ENCODE results near the gene SHROOM3.

SHROOM3 gene

DNA sequence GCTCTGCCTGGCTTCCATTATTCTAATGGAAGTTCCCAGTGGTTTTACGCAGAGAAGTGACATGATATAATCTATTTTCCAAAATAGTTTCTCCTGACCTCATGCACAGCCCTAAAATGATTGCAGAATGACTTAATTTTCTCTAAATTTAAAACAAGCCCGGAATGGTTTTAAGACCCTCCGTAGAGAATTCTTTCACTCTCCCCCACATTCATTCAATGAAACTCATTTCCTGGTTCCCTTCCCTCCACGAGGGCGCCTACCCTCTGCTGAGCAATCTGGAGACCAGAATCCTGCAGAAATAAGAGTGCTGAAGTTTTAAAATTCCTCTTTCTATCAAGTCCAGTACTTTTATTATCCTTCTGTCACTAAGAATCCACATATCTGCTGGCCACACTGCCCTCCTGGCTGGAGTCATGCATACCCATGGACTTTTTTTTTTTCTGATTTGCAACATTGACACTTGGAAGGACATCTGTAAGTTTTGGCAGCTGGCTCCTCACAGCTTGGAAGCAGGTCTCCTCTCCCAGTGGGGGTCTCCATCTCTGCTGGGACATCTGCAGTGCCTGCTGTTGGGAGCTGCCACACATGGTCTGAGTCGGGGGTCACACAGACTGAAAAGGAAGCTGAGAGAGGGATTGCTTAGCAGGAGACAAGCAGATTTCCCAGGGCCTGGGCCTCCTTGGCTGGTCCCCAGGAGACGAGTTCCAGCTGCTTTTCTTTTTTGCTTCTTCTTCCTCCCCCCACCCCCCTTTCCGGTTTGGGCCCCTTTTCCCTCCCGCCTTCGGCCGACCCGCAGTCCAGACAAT lies 376.8 kb downstream of the SHROOM3 start:
- peak; percentile 64 to 66 for DNase-seq (ENCODE audit: low read depth in 2 of 2)
- H3K4me3 ChIP-seq (replicated peaks in 1 of 2; ENCODE audit: low read depth in 2 of 2, low read length in 2 of 2), result no peak overlapping the region
- TF ChIP-seq, protein P1, sequence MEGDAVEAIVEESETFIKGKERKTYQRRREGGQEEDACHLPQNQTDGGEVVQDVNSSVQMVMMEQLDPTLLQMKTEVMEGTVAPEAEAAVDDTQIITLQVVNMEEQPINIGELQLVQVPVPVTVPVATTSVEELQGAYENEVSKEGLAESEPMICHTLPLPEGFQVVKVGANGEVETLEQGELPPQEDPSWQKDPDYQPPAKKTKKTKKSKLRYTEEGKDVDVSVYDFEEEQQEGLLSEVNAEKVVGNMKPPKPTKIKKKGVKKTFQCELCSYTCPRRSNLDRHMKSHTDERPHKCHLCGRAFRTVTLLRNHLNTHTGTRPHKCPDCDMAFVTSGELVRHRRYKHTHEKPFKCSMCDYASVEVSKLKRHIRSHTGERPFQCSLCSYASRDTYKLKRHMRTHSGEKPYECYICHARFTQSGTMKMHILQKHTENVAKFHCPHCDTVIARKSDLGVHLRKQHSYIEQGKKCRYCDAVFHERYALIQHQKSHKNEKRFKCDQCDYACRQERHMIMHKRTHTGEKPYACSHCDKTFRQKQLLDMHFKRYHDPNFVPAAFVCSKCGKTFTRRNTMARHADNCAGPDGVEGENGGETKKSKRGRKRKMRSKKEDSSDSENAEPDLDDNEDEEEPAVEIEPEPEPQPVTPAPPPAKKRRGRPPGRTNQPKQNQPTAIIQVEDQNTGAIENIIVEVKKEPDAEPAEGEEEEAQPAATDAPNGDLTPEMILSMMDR (IDR thresholded peaks at IDR 0.05; ENCODE audit: low read depth, low read length), result no peak

DNA sequence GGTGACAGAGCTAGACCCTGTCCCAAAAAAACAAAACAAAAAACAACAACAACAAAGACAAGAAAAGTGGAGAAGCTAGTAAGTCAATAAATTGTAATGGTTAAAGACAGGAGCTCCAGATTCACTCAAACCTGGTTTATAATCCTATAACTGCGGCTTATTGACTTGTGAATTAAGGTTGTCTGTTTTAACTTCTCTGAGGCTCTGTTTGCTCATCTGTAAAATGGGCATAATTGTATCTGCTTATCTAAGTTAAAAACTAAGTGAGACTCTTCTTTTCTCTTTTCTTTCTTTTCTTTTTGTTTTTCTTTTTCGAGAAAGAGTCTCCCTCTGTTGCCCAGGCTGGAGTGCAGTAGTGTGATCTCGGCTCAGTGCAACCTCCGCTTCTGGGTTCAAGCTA lies 378.0 kb downstream of the SHROOM3 start:
- no peak for DNase-seq (ENCODE audit: low read depth in 2 of 2)
- TF ChIP-seq, protein P1 (IDR thresholded peaks at IDR 0.05; ENCODE audit: low read depth, low read length), result no peak
- H3K4me3 ChIP-seq (replicated peaks in 1 of 2; ENCODE audit: low read depth in 2 of 2, low read length in 2 of 2), result no peak overlapping the region

DNA sequence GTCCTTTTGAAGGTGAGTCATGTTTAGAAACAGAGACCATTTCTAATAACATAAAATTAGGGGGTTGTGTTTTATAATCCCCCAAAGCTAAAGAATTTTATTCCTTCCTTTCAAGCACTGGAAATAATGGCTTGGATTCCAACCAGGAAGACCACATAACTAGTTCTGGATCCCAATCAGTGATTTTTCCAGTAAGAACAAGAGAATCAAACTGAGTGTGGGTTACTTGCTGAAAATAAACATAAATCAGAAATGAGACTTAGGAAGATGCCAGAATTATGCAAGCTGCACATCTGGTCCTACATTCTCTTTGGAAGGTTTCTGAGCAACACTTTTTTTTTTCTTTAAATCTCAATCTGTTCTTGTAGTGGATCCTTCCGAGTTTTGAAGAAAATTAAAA lies 386.6 kb downstream of the SHROOM3 start:
- TF ChIP-seq, protein P1 (IDR thresholded peaks at IDR 0.05; ENCODE audit: low read depth, low read length), result no peak
- DNase-seq (ENCODE audit: low read depth in 2 of 2), result peak; percentile 24 to 29
- no peak overlapping the region for H3K4me3 ChIP-seq (replicated peaks in 1 of 2; ENCODE audit: low read depth in 2 of 2, low read length in 2 of 2)

DNA sequence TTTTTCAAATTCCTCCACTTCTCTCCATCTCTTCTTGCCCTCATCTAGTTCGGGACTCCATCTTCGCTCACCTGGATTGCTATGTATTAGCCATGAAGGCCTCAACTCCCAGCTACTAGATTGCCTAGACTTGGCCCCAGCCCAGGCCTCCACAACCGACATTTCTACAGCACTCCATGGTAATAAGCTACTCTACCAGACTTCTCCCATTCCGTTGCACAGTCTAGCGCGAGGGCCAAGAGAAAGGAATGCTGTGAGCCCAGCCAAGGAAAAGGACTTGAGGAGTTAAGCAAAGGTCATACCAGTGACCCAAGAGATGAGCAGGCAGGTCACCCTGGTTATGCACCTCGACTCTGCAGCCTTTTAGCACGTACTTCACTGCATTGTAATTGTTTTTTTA lies 387.3 kb downstream of the SHROOM3 start:
- no peak overlapping the region for H3K4me3 ChIP-seq (replicated peaks in 1 of 2; ENCODE audit: low read depth in 2 of 2, low read length in 2 of 2)
- no peak for DNase-seq (ENCODE audit: low read depth in 2 of 2)
- TF ChIP-seq, protein P1 (IDR thresholded peaks at IDR 0.05; ENCODE audit: low read depth, low read length), result no peak

DNA sequence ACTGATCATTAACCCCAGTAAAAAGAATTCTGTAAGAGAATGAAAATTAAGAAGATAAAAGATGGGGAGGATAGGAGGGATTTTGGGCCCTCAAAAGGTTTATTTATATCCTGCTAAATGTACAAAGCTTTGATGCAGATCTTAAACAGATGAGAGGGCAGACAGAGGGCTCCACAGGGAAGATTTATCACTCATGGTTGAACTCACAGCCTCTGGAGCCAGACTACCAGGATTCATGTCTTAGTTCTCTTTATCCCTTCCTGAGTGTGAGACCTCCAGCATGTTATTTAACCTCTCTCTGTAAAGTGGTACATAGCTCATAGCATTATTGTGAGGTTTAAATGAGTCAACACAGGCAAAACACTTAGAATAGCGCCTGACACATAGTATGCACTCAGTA lies 388.5 kb downstream of the SHROOM3 start:
- TF ChIP-seq, protein P1 (IDR thresholded peaks at IDR 0.05; ENCODE audit: low read depth, low read length), result no peak
- H3K4me3 ChIP-seq (replicated peaks in 1 of 2; ENCODE audit: low read depth in 2 of 2, low read length in 2 of 2), result no peak overlapping the region
- DNase-seq (ENCODE audit: low read depth in 2 of 2), result no peak

DNA sequence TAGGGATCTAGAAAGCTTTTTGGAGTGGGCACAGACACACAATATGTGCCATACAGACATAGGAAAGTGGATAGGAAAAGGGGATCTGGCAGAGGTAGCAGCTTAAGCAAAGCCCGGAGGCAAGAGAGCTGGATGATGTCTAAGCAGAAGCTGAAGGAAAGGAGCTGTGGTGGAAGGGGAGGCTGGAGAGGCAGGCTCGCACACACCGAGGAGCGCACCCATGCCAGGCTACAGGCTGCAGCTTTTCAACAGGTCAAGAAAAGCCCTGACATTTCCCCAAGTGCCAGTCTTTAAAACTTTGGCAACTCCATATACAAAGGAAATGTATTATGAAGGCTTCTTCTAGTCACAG lies 395.6 kb downstream of the SHROOM3 start:
- H3K4me3 ChIP-seq (replicated peaks in 1 of 2; ENCODE audit: low read depth in 2 of 2, low read length in 2 of 2), result no peak overlapping the region
- TF ChIP-seq, protein P1 (IDR thresholded peaks at IDR 0.05; ENCODE audit: low read depth, low read length), result no peak
- DNase-seq (ENCODE audit: low read depth in 2 of 2), result no peak
